ENCODE data around the gene OR1F1.

- TF ChIP-seq CTCF (conservative IDR thresholded peaks at IDR 0.05; ENCODE audit: low read depth, low read length) = no peak
- no peak for TF ChIP-seq EZH2 (IDR thresholded peaks at IDR 0.05; ENCODE audit: borderline replicate concordance, low read depth, low read length, poor library complexity, severe bottlenecking)
These were observed 45.2 kb upstream of the OR1F1 start for GRCh38 chr16:3142770-3143169.

Data from A673 (cell line).